Activated CD4-positive, alpha-beta T cell treated with anti-CD3 and anti-CD28 coated beads, Interleukin-2, Interleukin-4, amounts not matched to agents 100 ng/mL and 50 ng/mL, durations not matched to agents 16 hours and 8 hours (primary cell): ENCODE results near the gene DNAH2.

Source experiments
- DNase-seq: peaks from one replicate; pipeline ENCODE4 v3.0.0-alpha.2; 2020; ENCODE audit warnings: low spot score

DNAH2 gene, protein sequence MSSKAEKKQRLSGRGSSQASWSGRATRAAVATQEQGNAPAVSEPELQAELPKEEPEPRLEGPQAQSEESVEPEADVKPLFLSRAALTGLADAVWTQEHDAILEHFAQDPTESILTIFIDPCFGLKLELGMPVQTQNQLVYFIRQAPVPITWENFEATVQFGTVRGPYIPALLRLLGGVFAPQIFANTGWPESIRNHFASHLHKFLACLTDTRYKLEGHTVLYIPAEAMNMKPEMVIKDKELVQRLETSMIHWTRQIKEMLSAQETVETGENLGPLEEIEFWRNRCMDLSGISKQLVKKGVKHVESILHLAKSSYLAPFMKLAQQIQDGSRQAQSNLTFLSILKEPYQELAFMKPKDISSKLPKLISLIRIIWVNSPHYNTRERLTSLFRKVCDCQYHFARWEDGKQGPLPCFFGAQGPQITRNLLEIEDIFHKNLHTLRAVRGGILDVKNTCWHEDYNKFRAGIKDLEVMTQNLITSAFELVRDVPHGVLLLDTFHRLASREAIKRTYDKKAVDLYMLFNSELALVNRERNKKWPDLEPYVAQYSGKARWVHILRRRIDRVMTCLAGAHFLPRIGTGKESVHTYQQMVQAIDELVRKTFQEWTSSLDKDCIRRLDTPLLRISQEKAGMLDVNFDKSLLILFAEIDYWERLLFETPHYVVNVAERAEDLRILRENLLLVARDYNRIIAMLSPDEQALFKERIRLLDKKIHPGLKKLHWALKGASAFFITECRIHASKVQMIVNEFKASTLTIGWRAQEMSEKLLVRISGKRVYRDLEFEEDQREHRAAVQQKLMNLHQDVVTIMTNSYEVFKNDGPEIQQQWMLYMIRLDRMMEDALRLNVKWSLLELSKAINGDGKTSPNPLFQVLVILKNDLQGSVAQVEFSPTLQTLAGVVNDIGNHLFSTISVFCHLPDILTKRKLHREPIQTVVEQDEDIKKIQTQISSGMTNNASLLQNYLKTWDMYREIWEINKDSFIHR (N-terminal part only)

DNA sequence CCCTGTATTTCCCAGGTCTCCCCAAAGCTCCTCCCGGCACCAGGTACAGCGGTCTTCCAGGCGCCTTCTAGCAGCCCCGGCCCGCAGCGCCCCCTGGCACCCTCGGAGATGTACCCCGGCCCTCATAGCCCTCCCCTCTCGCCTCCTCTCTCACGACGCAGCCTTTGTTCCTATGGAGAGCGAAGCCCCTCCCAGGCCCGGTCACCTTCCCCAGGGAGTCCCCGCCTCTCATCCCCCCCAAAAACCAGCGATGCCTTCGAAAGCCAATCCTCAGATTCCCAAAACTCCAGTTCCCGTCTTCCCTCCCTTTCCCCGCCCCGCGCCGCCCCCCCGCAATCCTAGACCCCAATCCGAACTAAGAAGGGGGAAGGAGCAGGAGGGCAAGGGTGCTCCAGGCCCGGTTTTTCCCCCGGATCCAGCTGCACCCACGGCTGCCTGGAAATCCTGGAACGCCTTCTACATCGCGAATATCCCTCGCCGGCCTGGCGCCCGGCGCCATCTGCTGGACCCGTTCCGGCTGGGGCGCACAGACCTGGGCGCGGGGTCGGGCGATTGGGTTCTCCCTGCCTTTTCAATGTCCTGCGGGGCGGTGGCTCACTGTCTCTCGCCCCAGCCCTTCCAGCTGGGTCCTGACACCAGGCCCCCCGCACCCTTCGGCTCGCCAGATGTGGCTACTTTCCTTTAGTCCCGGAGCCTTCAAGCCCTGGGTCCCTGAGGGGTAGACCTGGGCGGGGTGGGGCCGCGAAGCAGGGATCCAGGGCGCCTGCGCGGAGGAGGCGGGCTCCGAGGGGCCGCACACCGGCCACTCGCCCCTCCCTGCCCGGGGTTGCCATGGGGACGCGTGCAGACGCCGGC, at the start of gene DNAH2:
Gene DNAH2 (plus strand): TSS at position 844 of the 855 bp plus-strand sequence. CDS start 1,991 bp downstream, outside the sequence.
- peak; percentile 30 for DNase-seq

DNA sequence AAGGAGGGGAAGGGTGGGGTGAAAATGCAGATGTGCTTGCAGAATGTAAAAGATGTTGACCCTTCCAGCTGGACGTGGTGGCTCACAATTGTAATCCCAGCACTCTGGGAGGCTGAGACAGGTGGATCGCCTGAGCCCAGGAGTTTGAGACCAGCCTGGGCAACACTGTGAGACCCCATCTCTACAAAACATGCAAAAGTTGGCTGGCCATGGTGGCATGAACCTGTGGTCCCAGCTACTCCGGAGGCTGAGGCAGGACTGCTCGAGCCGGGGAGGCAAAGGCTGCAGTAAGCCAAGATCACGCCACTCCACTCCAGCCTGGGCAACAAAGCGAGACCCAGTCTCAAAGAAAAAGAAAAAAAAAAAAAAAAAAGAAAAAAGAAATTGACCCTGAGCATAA, 49.1 kb upstream of the DNAH2 start:
- no peak for DNase-seq

DNA sequence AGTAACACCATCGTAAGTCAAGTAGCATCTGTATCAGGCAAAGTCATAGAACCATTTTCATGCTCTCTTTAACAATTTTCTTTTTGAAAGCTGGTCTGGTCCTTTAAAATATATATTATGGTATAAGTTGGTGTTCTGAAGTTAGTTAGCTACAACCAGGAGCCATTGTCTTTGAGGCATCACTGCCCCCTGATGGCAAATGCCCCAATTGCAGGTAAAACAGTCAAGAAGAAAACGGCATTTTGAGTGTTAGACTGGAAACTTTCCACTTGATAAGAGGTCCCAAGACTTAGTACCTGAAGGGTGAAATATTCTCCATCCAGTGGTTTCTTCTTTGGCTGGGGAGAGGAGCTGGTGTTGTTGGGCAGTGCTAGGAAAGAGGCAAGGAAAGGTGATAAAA, 44.3 kb upstream of the DNAH2 start:
- DNase-seq = peak; percentile 35

DNA sequence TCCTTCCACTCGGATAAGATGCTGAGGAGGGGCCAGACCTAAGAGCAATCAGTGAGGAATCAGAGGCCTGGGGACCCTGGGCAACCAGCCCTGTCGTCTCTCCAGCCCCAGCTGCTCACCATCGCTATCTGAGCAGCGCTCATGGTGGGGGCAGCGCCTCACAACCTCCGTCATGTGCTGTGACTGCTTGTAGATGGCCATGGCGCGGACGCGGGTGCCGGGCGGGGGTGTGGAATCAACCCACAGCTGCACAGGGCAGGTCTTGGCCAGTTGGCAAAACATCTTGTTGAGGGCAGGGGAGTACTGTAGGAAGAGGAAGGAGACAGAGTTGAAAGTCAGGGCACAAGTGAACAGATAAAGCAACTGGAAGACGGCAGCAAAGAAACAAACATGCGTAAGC, 42.6 kb upstream of the DNAH2 start:
- DNase-seq = no peak

DNA sequence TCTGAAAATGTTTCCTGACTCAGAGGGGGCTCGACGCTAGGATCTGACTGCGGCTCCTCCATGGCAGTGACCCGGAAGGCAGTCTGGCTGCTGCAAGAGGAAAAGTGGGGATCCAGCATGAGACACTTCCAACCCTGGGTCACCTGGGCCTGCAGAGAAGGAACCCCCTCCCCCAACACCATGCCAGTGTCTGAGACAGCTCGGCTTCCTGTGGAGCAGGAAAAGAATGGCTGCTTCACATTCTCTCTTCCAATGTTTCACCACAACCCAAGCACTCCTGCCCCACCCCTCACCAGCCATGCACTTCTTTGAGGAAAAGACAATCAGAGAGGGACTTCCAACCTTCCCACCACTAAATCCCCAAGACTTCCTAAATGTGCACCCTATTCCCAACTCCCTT, 41.0 kb upstream of the DNAH2 start:
- DNase-seq = no peak

DNA sequence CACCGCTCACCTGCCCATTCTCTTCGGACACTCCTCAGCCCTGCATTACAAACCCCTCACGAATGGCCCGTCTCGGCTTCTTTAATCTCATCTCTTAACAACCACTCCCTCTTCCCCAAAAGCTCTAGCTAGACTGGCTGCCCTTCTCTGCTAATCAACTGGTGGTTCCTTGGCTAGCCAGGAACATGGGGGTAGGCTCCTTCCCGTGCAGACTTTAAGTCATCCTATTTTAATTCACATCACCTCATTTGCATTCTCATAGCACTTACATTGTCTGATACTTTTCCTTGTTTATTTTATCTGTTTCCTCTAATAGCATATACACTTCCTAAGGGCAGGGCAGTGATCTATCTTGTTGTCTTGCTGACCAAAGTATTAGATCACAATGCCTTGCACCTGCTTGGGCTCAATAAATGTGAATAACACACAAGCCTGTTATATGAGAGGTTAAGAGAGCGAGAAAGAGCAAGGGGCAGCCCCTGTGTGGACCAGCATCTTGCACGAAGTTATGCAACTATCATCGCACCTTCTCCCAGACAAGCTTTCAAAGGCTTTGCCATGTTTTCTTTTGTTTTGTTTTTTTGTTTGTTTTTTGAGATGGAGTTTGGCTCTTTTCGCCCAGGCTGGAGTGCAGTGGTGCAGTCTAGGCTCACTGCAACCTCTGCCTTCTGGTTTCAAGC, 40.0 kb upstream of the DNAH2 start:
- DNase-seq = no peak

DNA sequence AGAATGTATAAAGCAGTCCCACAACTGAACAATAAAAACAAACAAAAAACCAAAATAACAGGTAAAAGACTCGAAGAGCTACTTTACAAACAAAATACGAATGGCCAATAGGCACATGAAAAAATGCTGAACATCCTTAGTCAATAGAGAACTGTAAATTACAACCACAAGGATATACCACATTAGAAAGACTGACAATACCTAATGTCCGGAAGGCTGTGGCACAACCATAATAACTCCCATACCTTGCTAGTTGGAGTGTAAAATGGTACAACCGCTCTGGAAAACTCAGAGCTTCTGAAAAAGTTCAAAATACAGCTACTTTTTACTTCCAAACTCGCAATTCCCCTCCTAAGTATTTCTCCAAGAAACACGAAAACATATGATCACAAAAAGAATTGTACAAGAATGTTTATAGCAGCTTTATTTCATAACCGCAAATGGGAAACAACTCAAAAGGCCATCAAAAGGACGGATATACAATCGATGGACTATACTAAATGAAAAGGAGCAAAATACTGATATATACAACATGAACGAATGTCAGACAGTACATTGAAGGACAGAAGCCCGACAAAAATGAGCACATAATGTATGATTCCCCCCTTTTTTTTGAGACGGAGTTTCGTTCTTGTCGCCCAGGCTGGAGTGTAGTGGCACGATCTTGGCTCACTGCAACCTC, 32.6 kb upstream of the DNAH2 start:
- no peak for DNase-seq

DNA sequence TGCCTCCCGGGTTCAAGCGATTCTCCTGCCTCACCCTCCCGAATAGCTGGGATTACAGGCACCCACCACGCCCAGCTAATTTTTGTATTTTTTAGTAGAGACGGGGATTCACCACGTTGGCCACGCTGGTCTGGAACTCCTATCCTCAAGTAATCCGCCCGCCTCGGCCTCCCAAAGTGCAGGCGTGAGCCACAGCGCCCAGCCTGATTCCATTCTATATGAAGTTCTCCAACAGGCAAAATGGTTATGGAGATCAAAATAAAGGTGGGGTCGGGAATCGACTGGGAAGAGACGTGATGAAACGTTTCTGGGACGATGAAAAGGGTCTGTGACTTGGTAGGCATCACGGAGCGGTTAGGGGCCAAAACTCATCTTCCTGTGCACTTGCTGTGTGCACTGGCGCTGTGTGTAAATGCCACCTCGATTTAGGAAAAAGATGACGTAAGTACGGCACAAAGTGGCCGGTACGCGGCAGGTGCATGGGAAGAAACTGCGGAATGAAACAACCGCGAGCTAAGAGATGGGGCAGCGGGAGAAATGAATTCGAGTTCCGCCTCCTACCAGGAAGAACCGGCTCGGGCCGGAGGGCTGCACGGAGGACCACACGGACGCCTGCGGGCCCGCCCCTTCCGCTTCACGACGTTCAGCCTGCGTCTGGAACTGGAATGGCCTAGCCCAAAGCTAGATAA, 31.9 kb upstream of the DNAH2 start:
- DNase-seq = peak; percentile 91

DNA sequence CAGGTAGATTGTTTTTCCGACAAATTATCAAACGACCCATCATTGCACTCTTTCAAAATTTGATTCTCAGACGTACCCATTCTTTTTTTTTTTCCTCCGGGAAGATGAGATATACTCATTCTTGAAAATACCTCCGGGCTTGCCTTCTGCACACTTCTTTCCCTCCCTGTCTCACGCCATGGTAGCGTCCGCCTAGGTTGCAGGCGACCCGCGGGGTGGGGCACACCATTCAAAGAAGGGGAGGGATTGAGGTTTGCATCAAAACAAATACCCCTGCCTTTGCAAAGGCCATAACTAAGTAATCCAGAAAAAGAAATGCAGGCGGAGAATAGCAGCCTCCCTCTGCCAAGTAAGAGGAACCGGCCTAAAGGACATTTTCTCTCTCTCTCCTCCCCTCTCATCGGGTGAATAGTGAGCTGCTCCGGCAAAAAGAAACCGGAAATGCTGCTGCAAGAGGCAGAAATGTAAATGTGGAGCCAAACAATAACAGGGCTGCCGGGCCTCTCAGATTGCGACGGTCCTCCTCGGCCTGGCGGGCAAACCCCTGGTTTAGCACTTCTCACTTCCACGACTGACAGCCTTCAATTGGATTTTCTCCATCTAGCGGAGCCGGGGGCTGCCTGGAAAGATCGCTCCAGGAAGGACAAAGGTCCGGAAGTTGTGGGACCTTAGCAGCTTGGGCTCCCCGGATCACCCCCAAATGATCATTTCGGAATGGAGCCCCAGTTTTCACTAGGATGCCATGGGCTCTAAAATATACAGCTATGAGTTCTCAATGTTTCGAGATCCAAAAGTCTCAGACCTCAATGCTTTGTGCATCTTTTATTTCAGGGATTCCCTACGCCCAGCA, 31.1 kb upstream of the DNAH2 start:
- DNase-seq = peak; percentile 80

DNA sequence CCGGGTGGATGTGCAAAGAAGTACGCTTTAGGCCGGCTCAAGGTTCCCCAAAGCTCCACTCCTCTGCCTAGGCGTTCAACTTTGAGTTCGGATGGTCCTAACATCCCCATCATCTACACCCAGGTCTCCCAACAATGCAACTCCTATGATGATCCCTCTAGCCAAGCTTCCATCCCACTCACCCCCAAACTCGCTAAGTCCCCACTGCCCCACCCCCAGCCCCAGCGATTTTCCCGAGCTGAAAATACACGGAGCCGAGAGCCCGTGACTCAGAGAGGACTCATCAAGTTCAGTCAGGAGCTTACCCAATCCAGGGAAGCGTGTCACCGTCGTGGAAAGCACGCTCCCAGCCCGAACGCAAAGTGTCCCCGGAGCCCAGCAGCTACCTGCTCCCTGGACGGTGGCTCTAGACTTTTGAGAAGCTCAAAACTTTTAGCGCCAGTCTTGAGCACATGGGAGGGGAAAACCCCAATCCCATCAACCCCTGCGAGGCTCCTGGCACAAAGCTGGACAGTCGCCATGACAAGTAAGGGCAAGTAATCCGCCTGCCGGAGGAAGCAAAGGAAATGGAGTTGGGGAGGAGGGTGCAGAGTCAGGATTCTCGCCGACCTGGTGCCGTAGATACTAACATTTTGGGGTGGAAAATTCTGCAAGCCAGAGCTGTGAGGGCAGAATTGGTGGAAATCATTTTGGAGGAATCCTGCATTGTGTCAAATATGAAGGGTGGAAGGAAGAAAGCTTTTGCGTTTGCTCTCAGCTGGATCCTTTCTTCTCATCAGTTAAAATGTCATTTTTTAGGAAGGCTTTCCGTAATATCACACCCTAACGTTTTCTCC, 30.3 kb upstream of the DNAH2 start, which contains the start of gene TP53:
Gene TP53 (minus strand): TSS at position 419 of the 836 bp plus-strand sequence. CDS start 10,896 bp downstream, outside the sequence.
- peak; percentile 95 for DNase-seq

DNA sequence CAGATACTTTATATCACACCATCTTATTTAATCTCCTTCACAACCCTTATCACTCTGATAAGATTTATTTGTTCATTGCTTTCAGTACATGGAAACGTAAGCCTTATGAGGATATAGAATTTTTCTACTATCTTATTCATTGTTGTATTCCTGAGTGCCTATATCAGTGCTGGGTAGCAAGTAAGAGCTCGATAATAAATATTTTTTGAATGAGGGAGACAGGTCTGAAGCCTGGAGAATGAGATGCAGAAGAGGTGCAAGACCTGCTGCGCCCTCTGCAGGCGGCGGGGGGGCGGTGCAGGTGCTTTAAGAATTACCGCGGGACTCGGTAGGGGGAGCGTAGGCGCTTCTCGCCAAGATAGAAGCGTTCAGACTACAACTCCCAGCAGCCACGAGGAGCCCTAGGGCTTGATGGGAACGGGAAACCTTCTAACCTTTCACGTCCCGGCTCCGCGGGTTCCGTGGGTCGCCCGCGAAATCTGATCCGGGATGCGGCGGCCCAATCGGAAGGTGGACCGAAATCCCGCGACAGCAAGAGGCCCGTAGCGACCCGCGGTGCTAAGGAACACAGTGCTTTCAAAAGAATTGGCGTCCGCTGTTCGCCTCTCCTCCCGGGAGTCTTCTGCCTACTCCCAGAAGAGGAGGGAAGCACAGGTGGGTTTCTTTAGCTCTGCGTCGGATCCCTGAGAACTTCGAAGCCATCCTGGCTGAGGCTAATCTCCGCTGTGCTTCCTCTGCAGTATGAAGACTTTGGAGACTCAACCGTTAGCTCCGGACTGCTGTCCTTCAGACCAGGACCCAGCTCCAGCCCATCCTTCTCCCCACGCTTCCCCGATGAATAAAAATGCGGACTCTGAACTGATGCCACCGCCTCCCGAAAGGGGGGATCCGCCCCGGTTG, 29.4 kb upstream of the DNAH2 start, which contains the start of gene WRAP53:
Gene WRAP53 (plus strand): TSS at position 570 of the 900 bp plus-strand sequence. CDS start 172 bp downstream, at position 742.
- DNase-seq = peak; percentile 97

DNA sequence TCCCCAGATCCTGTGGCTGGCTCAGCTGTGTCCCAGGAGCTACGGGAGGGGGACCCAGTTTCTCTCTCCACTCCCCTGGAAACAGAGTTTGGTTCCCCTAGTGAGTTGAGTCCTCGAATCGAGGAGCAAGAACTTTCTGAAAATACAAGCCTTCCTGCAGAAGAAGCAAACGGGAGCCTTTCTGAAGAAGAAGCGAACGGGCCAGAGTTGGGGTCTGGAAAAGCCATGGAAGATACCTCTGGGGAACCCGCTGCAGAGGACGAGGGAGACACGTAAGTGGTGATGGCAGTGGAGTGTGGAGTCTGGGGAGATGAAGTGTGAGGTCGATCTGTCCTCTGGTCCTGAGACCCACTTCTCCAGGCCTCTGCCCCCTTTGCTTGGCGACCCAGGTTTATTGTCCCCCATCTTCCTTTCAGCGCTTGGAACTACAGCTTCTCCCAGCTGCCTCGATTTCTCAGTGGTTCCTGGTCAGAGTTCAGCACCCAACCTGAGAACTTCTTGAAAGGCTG, 28.7 kb upstream of the DNAH2 start:
- no peak for DNase-seq

DNA sequence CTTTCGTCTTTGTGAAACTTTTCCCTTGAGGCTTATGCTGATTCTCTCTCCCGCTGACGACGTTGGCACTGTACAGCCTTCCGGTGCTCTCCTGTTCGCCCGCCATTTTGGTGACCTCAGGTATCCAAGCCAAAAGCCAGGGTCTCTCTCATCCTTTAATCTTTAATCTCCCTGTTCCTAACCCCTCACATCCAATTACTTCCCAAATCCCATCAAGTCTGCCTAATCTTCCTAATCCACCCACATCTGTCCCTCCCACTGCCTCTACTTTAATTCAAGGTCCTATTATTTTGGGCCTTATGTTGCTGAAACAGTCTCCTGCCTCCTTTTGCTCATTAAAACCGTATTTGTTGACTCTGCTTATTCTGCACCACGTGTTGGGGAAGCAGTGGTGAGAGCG, 22.0 kb upstream of the DNAH2 start:
- DNase-seq = no peak

DNA sequence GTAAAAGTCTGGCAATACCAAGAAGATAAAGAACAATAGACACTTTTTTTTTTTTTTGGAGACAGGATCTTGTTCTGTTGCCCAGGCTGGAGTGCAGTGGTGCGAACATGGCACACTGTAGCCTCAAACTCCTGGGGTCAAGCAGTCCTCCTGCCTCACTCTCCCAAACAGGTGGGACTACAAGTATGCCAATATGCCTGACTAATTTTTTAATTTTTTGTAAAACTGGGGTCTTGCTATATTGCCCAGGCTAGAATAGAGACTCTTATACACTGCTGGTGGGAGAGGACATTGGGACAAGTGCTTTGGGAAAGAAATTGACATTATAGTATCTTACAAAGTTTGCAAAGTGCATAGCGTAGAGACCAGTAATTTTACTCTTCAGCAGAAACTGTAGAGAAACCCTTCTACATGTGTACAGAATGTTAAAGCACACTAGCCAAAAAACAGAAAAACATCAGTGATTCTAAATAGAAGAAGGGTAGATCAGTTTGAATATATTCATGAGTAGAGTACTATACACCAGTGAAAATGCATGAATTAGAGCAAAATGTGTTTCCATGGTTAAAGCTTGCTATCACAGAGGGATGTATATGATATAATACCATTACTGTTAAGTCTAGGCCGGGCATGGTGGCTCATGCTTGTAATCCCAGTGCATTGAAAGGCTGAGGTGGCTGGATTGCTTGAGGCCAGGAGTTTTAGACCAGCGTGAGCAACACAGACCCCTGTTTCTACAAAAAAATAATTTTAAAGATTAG, 19.5 kb upstream of the DNAH2 start:
- no peak for DNase-seq

DNA sequence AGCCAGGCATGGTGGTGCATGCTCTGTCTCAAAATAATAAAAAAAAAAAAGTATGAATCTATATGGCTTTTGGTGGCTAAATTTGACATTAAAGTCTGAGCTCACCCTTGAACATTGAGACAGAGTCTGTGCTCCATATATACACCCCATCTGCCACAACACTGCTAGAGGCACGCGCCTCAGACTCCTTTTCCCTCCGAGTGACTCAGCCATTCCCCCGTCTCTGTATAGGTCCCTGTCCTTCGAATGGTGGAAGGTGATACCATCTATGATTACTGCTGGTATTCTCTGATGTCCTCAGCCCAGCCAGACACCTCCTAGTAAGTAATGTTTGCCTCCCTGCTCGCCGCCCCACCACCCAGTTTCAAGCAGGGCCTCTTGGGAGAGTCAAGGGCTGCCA, 17.0 kb upstream of the DNAH2 start:
- no peak for DNase-seq

DNA sequence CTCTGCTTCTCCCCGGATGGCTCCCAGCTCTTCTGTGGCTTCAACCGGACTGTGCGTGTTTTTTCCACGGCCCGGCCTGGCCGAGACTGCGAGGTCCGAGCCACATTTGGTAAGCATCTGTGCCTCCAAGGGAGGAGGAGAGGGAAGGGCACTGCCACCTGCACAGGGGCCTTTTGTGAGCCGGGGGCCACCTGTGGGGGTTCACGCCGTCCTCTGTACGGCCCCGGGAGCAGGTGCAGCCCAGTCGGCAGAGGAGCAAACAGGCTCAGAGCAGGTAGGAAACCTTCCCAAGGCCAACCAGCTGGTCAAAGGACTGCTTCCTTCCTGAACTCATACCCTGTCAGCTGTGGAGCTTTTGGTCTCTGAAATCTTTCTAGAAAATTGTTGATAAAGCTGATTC, 15.9 kb upstream of the DNAH2 start:
- DNase-seq = no peak
